ENCODE measurements around the gene ACTG1. TPM values are rescaled to one million over a fixed set of nuclear protein-coding genes. Genes with fewer than 3 reads are reported as not detected.
A peak's percentile ranks its signal among the peaks of the same experiment; 100 is the strongest.

The ACTG1 gene
- total RNA-seq, 2 donors from 2014 or later: 4,489 to 4,790 TPM

GRCh38 chr17:81518785-81519283 is 6.2 kb upstream of the ACTG1 start:
- no peak for TF ChIP-seq CTCF (IDR thresholded peaks at IDR 0.05)
- Histone ChIP-seq H3K27ac (peak overlapping the region; percentile 82), H3K9me3 (no peaks in the 10 kb centered on the region), H3K4me3 (peak overlapping the region; percentile 62), H3K27me3 (no peaks in the 10 kb centered on the region), H3K9ac (ENCODE audit: low read depth in 2 of 2, low read length in 2 of 2) (peak overlapping the region; percentile 59 to 79), H3K36me3 (no peaks in the 10 kb centered on the region), H3K4me1 (peaks cover 21% of the 10 kb centered on the region)
- peak; percentile 79 for DNase-seq
- intact Hi-C loops (cut with DNase I): no loop called here

GRCh38 chr17:81518113-81518784 is 5.7 kb upstream of the ACTG1 start:
- no peaks in the 10 kb centered on the region for H3K9me3 ChIP-seq
- H3K4me1 ChIP-seq: peaks cover 21% of the 10 kb centered on the region
- peak overlapping the region; percentile 59 to 79 for H3K9ac ChIP-seq (ENCODE audit: low read depth in 2 of 2, low read length in 2 of 2)
- H3K27ac ChIP-seq: peak overlapping the region; percentile 82
- H3K36me3 ChIP-seq: no peaks in the 10 kb centered on the region
- no peak for TF ChIP-seq CTCF (IDR thresholded peaks at IDR 0.05)
- DNase-seq: no peak
- peak overlapping the region; percentile 62 for H3K4me3 ChIP-seq
- H3K27me3 ChIP-seq: no peaks in the 10 kb centered on the region
- intact Hi-C loops (cut with DNase I): no loop called here

GRCh38 chr17:81517339-81518112 is 4.9 kb upstream of the ACTG1 start:
- no peaks in the 10 kb centered on the region for H3K27me3 ChIP-seq
- no peaks in the 10 kb centered on the region for H3K9me3 ChIP-seq
- intact Hi-C loops (cut with DNase I): no loop called here
- H3K4me3 ChIP-seq: no peak overlapping the region
- peak; percentile 34 for DNase-seq
- no peaks in the 10 kb centered on the region for H3K36me3 ChIP-seq
- peak overlapping the region; percentile 46 for H3K27ac ChIP-seq
- TF ChIP-seq CTCF (IDR thresholded peaks at IDR 0.05): no peak
- H3K9ac ChIP-seq (ENCODE audit: low read depth in 2 of 2, low read length in 2 of 2): peak overlapping the region in 1 of 2 donors; percentile 59
- H3K4me1 ChIP-seq: peaks cover 21% of the 10 kb centered on the region

GRCh38 chr17:81517009-81517338 is 4.4 kb upstream of the ACTG1 start:
- no peak for TF ChIP-seq CTCF (IDR thresholded peaks at IDR 0.05)
- H3K4me1 ChIP-seq: peaks cover 21% of the 10 kb centered on the region
- H3K9me3 ChIP-seq: no peaks in the 10 kb centered on the region
- peak overlapping the region; percentile 60 for H3K4me3 ChIP-seq
- peak overlapping the region; percentile 100 for H3K27ac ChIP-seq
- DNase-seq: no peak
- H3K36me3 ChIP-seq: no peaks in the 10 kb centered on the region
- intact Hi-C loops (cut with DNase I): no loop called here
- H3K9ac ChIP-seq (ENCODE audit: low read depth in 2 of 2, low read length in 2 of 2): no peak overlapping the region
- no peaks in the 10 kb centered on the region for H3K27me3 ChIP-seq

- H3K27ac ChIP-seq: peak overlapping the region; percentile 100
Observed at GRCh38 chr17:81516439-81516838, 3.8 kb upstream of the ACTG1 start.

More at GRCh38 chr17:81516439-81516838, 3.8 kb upstream of the ACTG1 start:
- H3K36me3 ChIP-seq: peaks cover 3% of the 10 kb centered on the region
- DNase-seq: no peak
- H3K4me1 ChIP-seq: peaks cover 21% of the 10 kb centered on the region
- H3K27me3 ChIP-seq: no peaks in the 10 kb centered on the region
- intact Hi-C loops (cut with DNase I): no loop called here
- peak overlapping the region; percentile 60 for H3K4me3 ChIP-seq
- TF ChIP-seq CTCF (IDR thresholded peaks at IDR 0.05): no peak
- H3K9ac ChIP-seq (ENCODE audit: low read depth in 2 of 2, low read length in 2 of 2): peak overlapping the region in 1 of 2 donors; percentile 16
- no peaks in the 10 kb centered on the region for H3K9me3 ChIP-seq

Measured in colonic mucosa (tissue), 4 donors.